Measurements from ENCODE around the gene CUBN.

Gene CUBN

GRCh38 chr10:16919121-16919982, 210.3 kb downstream of the CUBN start:
- DNase-seq (ENCODE audit: low read depth) = no peak

- no peak for DNase-seq (ENCODE audit: low read depth)
Measured at GRCh38 chr10:16916496-16916895, 213.1 kb downstream of the CUBN start.

GRCh38 chr10:16915300-16915699, 214.3 kb downstream of the CUBN start:
- no peak for DNase-seq (ENCODE audit: low read depth)

- DNase-seq (ENCODE audit: low read depth) = no peak
Measured at GRCh38 chr10:16913266-16913665, 216.3 kb downstream of the CUBN start.

- no peak for DNase-seq (ENCODE audit: low read depth)
Measured at GRCh38 chr10:16910793-16911164, 218.8 kb downstream of the CUBN start.

- DNase-seq (ENCODE audit: low read depth) = no peak
Measured at GRCh38 chr10:16909961-16910792, 219.4 kb downstream of the CUBN start.

- no peak for DNase-seq (ENCODE audit: low read depth)
Measured at GRCh38 chr10:16909271-16909767, 220.3 kb downstream of the CUBN start.

GRCh38 chr10:16907687-16908086, 221.9 kb downstream of the CUBN start:
- DNase-seq (ENCODE audit: low read depth) = no peak

GRCh38 chr10:16905320-16905719, 224.3 kb downstream of the CUBN start:
- DNase-seq (ENCODE audit: low read depth) = no peak

- DNase-seq (ENCODE audit: low read depth) = no peak
Measured at GRCh38 chr10:16904639-16905061, 225.0 kb downstream of the CUBN start.

- DNase-seq (ENCODE audit: low read depth) = no peak
Measured at GRCh38 chr10:16904049-16904448, 225.6 kb downstream of the CUBN start.

- no peak for DNase-seq (ENCODE audit: low read depth)
Measured at GRCh38 chr10:16902606-16903005, 227.0 kb downstream of the CUBN start.

GRCh38 chr10:16901106-16901505, 228.5 kb downstream of the CUBN start:
- no peak for DNase-seq (ENCODE audit: low read depth)

- no peak for DNase-seq (ENCODE audit: low read depth)
Measured at GRCh38 chr10:16896993-16897392, 232.6 kb downstream of the CUBN start.

- no peak for DNase-seq (ENCODE audit: low read depth)
Measured at GRCh38 chr10:16894821-16895220, 234.8 kb downstream of the CUBN start.

- DNase-seq (ENCODE audit: low read depth) = no peak
Measured at GRCh38 chr10:16893664-16894063, 235.9 kb downstream of the CUBN start.

GRCh38 chr10:16891375-16892313, 238.0 kb downstream of the CUBN start:
- no peak for DNase-seq (ENCODE audit: low read depth)

- DNase-seq (ENCODE audit: low read depth) = no peak
Measured at GRCh38 chr10:16890691-16891090, 238.9 kb downstream of the CUBN start.

- DNase-seq (ENCODE audit: low read depth) = no peak
Measured at GRCh38 chr10:16887565-16887964, 242.0 kb downstream of the CUBN start.

- DNase-seq (ENCODE audit: low read depth) = no peak
Measured at GRCh38 chr10:16886031-16886430, 243.6 kb downstream of the CUBN start.

GRCh38 chr10:16884497-16884896, 245.1 kb downstream of the CUBN start:
- DNase-seq (ENCODE audit: low read depth) = no peak

- no peak for DNase-seq (ENCODE audit: low read depth)
Measured at GRCh38 chr10:16883084-16883483, 246.5 kb downstream of the CUBN start.

Data from stimulated activated CD8-positive, alpha-beta memory T cell treated with anti-CD3 and anti-CD28 coated beads, Interleukin-15, amount 100 ng/mL, for 24 hours (primary cell).